Transverse colon (tissue), 4 donors: ENCODE data around the gene SHC4. TPM values are rescaled to one million over a fixed set of nuclear protein-coding genes. Genes with fewer than 3 reads are reported as not detected.
"Not testable (repeated sequence)": the region's sequence is repeated elsewhere in the genome, so short reads cannot be mapped to it uniquely, and the experiment has no call there.

Source experiments
- DNase-seq: peaks from one replicate; pipeline ENCODE4 v3.0.0-alpha.2; 2019
- H3K27ac ChIP-seq, 4 donors: fragments of 200-600 bp; sonication (generic); 2 replicates each; pipeline ENCODE4 v1.5.1; 2016 to 2018; ENCODE audit warnings: inconsistent platforms in 4 of 4
- H3K27me3 ChIP-seq: fragments of 200-600 bp; sonication (generic); 2 replicates; pipeline ENCODE4 v1.5.1; 2017; ENCODE audit warnings: inconsistent platforms
- H3K36me3 ChIP-seq, 4 donors: fragments of 200-600 bp; sonication (generic); 2 replicates each; pipeline ENCODE4 v1.5.1; 2017 to 2019; ENCODE audit warnings: inconsistent platforms in 4 of 4
- H3K4me1 ChIP-seq, 4 donors: fragments of 200-600 bp; sonication (generic); 2 replicates each; pipeline ENCODE4 v1.5.1; 2017 to 2020; ENCODE audit warnings: inconsistent platforms in 4 of 4
- H3K4me3 ChIP-seq, 4 donors: fragments of 200-600 bp; sonication (generic); 1 replicate in 1 of 4; 2 replicates in 3 of 4; pipeline versions ENCODE4 v1.5.1 to v1.6.1; 2017 to 2019; ENCODE audit warnings: inconsistent platforms in 4 of 4
- H3K9me3 ChIP-seq, 2 donors: fragments of 200-600 bp; sonication (generic); 2 replicates each; pipeline ENCODE4 v1.5.1; 2017 to 2019; ENCODE audit warnings: inconsistent platforms in 2 of 2
- EP300 ChIP-seq: sonication (generic); formaldehyde crosslinking; IDR thresholded peaks from one replicate; pipeline ENCODE4 v1.6.1; 2017; ENCODE audit warnings: antibody characterized with exemption, low read depth
- POLR2A ChIP-seq: fragments of 450-650 bp; IDR thresholded peaks from one replicate; pipeline ENCODE4 v1.6.1; 2016; ENCODE audit warnings: antibody characterized with exemption, mild to moderate bottlenecking, moderate library complexity
- POLR2AphosphoS5 ChIP-seq, 3 donors: sonication (generic); formaldehyde crosslinking; IDR thresholded peaks; one replicate each; pipeline ENCODE4 v1.6.1; 2016; ENCODE audit warnings: antibody characterized with exemption in 3 of 3
- WGBS, 2 donors: methylation state at CpG; one replicate each; pipeline ENCODE4 v1.1.5; 2018; ENCODE audit warnings: low coverage in 1 of 2; 5-methylcytosine and 5-hydroxymethylcytosine counted together
- in situ Hi-C, 4 donors: fragments of 200-750 bp; cut with MboI; loops; one replicate each; pipeline versions ENCODE4 v1.15.0 to v1.15.1; 2017; ENCODE audit warnings: low sequenced_read_pairs in 3 of 4, low pct_ligation_motif_present in 1 of 4, low pct_unique_long_range_greater_than_20kb in 1 of 4
- intact Hi-C: fragments of 100-400 bp; cut with DNase I; formaldehyde crosslinking; loops from one replicate; pipeline ENCODE4 v1.15.1; 2023; ENCODE audit warnings: low total_unique reads
- total RNA-seq, 4 donors: library from RNA; depleted of rRNA; stranded (reverse); fragments of >200 nt; gene quantifications; one replicate each; pipeline ENCODE4 v1.1.0, GENCODE V29; 2016
- TF ChIP-seq, protein P1 (sequence below), 5 experiments: fragments of 200-600 bp in 3 of 5; fragments of 450-650 bp in 2 of 5; sonication (generic) in 3 of 5; IDR thresholded peaks; 1 replicate in 2 of 5; 2 replicates in 3 of 5; pipeline ENCODE4 v1.5.1; 2016 to 2017; ENCODE audit warnings: antibody characterized with exemption in 5 of 5, inconsistent platforms in 3 of 5, mild to moderate bottlenecking in 2 of 5, moderate library complexity in 1 of 5

SHC4 gene
- total RNA-seq, 4 donors from 2014 or later: 0.48 to 0.96 TPM; not detected in 2

DNA sequence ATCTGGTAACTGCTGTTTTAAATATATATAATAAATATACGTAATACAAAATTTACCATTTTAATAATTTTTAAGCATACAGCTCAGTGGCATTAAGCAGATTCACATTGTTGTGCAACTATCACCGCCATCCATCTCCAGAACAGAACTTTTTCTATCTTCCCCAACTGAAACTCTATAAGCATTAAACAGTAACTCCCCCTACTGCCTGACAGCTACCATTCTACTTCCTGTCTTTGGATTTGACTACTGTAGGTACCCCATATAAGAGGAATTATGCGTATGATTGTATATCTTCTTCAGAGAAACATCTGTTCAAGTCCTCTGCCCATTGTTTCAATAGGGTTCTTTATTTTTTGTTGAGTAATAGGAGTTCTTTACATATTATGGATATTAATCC is 49.0 kb downstream of the SHC4 start:
- TF ChIP-seq POLR2AphosphoS5 (IDR thresholded peaks at IDR 0.05): no peak
- TF ChIP-seq, protein P1, sequence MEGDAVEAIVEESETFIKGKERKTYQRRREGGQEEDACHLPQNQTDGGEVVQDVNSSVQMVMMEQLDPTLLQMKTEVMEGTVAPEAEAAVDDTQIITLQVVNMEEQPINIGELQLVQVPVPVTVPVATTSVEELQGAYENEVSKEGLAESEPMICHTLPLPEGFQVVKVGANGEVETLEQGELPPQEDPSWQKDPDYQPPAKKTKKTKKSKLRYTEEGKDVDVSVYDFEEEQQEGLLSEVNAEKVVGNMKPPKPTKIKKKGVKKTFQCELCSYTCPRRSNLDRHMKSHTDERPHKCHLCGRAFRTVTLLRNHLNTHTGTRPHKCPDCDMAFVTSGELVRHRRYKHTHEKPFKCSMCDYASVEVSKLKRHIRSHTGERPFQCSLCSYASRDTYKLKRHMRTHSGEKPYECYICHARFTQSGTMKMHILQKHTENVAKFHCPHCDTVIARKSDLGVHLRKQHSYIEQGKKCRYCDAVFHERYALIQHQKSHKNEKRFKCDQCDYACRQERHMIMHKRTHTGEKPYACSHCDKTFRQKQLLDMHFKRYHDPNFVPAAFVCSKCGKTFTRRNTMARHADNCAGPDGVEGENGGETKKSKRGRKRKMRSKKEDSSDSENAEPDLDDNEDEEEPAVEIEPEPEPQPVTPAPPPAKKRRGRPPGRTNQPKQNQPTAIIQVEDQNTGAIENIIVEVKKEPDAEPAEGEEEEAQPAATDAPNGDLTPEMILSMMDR (IDR thresholded peaks at IDR 0.05): no peak
- TF ChIP-seq POLR2A: no peak
- Histone ChIP-seq H3K27me3 (no peaks in the 10 kb centered on the region), H3K36me3 (no peaks in the 10 kb centered on the region), H3K4me3 (no peak overlapping the region), H3K27ac (no peak overlapping the region), H3K4me1 (no peaks in the 10 kb centered on the region), H3K9me3 (no peaks in the 10 kb centered on the region)
- DNase-seq: no peak
- WGBS, 2 donors: 88 to 96% methylated on average over 3 of the region's 3 CpGs
- in situ Hi-C loops (no loop called here), intact Hi-C loops (no loop called here)

DNA sequence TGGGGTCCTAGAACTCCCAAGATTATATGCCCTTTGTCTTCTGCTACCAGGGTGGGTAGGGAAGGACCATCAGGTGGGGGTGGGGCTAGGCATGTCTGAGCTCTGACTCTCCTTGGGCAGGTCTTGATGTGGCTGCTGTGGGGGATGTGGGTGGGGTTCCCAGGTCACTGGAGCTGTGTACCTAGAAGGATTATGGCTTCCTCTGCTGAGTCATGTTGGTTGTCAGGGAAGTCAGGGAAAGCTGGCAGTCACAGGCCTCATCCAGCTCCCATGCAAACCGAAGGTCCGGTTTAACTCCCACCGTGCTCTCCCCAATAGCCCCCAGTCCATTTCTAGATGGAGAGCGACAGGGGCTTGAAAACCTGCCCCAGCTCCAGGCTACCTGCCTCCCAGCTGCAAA is 50.6 kb downstream of the SHC4 start:
- Histone ChIP-seq H3K9me3 (no peaks in the 10 kb centered on the region), H3K27ac (no peak overlapping the region), H3K4me1 (no peaks in the 10 kb centered on the region), H3K36me3 (no peaks in the 10 kb centered on the region), H3K4me3 (no peak overlapping the region), H3K27me3 (no peaks in the 10 kb centered on the region)
- TF ChIP-seq POLR2AphosphoS5 (IDR thresholded peaks at IDR 0.05) (no peak), POLR2A (no peak), EP300 (no peak)
- TF ChIP-seq, protein P1 (IDR thresholded peaks at IDR 0.05): no peak
- intact Hi-C loops (no loop called here), in situ Hi-C loops (no loop called here)
- DNase-seq: no peak
- 92% methylated on average over 4 of the region's 4 CpGs; no CpG with 5 or more reads in 1 of the 2 donors for WGBS, 2 donors

DNA sequence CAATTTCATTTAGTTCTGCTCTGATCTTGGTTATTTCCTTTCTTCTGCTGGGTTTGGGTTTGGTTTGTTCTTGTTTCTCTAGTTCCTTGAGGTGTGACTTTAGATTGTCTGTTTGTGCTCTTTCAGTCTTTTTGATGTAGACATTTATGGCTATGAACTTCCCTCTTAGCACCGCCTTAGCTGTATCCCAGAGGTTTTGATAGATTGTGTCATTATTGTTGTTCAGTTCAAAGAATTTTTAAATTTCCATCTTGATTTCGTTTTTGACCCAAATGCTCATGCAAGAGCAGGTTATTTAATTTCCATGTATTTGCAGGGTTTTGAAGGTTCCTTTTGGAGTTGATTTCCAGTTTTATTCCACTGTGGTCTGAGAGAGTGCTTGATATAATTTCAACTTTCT is 53.2 kb downstream of the SHC4 start:
- intact Hi-C loops, H3K27ac ChIP-seq, H3K27me3 ChIP-seq, DNase-seq, H3K36me3 ChIP-seq, H3K9me3 ChIP-seq, H3K4me3 ChIP-seq, H3K4me1 ChIP-seq, in situ Hi-C loops: not testable (repeated sequence)
- WGBS, 2 donors: 44 to 65% methylated on average over 2 of the region's 2 CpGs

DNA sequence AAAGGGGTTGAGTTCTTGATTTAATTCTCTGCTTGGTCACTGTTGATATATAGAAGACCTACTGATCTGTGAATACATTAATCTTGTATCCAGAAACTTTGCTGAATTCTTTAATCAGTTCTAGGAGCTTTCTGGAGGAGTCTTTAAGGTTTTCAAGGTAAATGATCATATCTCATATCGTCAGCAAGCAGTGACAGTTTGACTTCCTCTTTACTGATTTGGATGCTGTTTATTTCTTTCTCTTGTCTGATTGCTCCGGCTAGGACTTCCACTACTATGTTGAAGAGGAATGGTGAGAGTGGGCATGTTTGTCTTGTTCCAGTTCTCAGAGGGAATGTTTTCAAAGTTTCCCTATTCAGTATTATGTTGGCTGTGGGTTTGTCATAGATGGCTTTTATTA is 54.4 kb downstream of the SHC4 start:
- in situ Hi-C loops, H3K9me3 ChIP-seq, H3K36me3 ChIP-seq, H3K4me3 ChIP-seq, H3K27ac ChIP-seq, intact Hi-C loops, H3K27me3 ChIP-seq, DNase-seq, H3K4me1 ChIP-seq: not testable (repeated sequence)
- WGBS, 2 donors: 52% methylated on average over 2 of the region's 2 CpGs; no CpG with 5 or more reads in 1 of the 2 donors

DNA sequence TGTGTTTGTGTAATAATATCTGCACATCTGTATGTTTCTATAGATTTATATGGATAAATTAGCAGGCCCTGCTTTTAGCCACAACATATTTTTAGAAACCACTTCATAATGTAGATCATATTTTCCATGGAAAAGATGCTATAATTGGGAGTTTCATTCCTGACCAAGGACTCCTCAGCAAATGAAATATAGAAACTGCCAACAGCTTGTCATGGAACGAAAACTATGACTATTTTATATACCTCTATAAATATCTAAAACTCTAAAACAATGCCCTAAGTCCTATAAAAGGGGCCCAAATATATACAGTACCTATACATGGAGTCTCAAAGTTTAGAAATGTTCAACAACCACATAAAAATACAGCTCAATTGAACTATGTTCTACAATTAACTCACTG is 57.9 kb downstream of the SHC4 start:
- no peaks in the 10 kb centered on the region for H3K27me3 ChIP-seq
- DNase-seq: no peak
- intact Hi-C loops (no loop called here), in situ Hi-C loops (no loop called here)
- 63% methylated on average over 1 of the region's 1 CpG for WGBS, 2 donors
- no peak overlapping the region for H3K4me3 ChIP-seq
- no peaks in the 10 kb centered on the region for H3K36me3 ChIP-seq
- no peak for TF ChIP-seq POLR2AphosphoS5 (IDR thresholded peaks at IDR 0.05)
- TF ChIP-seq EP300: no peak
- TF ChIP-seq, protein P1 (IDR thresholded peaks at IDR 0.05): no peak
- no peak for TF ChIP-seq POLR2A
- H3K9me3 ChIP-seq: no peaks in the 10 kb centered on the region
- no peaks in the 10 kb centered on the region for H3K4me1 ChIP-seq
- H3K27ac ChIP-seq: no peak overlapping the region
